ENCODE results near the gene P3H1.
"Not testable (repeated sequence)": the region's sequence is repeated elsewhere in the genome, so short reads cannot be mapped to it uniquely, and the experiment has no call there.

P3H1 gene

DNA sequence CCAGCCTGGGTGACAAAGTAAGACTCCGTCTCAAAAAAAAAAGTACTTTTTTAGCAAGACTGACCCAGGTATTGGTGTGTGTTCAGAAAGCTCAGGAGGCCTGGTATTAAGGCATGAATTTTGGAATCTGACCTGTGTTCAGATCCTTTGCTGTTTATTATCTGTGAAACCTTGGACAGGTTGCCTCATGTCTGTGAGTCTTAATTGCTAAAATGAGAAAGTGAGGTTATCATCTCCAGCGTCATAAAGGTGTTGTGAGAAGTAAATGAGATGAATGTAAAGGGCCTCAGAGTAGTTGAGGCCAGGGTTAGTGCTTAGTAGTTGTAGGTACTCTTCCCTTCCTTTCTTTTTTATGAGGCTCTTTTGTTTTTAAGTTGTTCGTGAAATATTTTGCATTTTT, 3.0 kb upstream of the P3H1 start:
- DNase-seq: no peak

DNA sequence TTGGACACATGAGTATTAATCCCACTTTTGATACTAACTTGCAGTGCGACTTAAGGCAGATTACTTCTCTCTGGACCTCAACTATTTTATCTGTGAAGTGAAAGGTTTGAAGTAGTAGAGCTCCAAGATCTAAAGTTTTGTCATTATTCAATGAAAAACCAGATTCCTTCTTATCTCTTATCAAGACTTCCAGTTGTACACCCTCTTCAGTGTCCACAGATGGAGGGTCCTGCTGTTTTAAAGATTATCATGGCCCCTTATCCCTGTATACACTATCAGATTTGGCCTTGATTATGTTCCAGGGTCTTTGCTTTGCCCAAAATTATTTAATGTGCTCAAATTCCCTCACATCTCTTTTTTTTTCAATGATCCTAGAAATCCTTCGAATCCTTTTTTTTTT, 1.3 kb upstream of the P3H1 start:
- no peak for DNase-seq

DNA sequence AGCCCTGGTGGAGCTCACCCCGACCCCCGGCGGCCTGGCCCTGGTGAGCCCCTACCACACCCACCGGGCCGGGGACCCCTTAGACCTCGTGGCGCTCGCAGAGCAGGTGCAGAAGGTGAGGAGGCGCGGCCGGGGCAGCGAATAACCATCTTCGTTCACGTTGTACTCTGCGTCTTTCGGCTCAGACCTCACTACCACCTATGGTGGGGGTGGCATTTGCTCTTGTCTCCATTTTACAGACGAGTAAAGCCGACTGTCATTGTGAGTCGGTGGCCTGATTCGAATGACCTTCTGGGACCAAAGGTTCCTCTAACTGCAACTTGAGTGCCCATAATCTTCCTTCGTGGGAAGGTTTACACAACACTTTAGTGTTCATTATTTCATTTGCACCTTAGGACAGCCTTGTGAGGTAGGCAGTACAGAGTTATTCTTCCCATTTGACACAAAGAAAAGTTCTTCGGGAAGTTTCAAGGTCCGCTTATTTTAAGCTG, 727 bp upstream of the P3H1 start:
- DNase-seq: no peak

DNA sequence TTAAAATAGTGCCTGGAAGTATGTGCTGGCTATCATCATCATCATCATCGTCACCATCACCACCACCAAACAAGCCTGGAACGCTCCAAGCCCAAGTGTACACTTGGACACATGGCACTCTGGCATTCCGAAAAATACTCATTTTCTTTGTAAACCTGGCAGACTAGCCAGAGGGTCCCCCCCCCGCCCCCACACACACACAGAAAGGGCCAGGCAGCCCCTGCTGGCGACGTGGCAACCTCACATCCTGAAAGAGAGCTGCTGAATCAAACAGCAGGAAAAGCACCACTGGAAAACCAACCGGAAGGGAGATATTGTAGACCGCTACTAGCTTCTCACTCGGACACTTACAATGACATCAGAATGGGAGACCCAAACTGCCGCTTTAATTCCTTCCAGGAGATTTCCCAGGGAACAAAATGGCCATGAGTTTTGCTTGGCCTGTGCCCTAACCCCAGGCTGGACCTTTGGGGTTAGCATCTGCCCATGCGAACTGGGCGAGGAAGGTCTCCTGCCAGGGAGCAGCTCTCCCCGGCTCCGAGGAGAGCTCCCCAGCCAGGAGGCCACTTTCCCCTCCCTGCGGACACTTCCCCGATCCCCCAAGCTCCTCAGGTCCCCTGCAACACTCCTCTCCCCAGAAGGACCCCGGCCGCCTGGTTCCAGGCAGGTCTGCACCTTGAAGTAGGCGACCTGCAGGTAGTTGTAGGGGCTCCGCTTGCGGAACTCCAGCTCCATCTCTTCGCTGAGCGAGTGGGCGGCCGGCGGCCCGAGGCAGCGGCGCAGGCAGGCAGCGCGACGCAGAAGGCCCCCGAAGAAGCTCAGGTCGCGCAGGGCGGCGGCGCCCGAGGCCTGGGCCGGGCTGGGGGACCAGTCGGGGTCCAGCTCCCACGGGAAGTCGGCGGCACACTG, 742 bp downstream of the P3H1 start:
- no peak for DNase-seq

DNA sequence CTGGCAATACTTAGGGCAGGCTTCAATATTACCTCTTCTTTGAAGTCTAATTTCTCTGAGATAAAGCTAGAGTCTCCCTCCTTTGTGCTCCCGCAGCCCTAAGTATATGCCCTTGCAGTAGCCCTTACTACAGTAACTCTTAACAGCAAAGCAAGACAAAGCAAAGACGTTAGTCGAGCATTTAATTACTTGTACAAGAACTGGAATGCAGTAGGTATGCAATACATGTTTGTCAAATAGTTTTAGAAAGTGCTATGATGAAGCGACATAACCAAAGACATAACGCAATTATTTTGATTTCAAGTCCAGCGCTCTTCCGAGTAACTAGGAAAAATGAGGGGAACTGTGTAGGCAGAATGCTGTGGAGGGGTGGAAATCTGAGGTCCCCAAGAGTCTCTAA, 1.6 kb downstream of the P3H1 start:
- DNase-seq: no peak

DNA sequence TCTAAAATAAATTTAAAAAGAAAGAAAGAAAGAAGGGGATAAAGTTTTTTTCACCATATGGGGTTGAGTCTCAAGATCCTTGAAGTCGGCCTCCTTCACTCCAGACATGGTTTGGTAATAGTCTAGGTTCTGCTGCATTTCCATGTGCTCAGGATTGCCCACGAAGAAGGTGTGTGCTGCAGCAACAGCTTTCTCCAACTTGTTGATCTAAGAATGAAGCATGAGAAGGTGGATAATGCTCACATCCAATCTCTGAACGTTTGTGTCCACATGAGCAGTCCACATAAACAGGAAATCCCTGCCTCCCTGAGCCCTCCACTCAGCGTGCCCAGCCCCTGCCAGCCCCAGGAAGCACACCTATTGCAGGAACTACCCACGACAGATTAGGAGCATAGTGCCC, 4.6 kb downstream of the P3H1 start:
- DNase-seq: no peak

DNA sequence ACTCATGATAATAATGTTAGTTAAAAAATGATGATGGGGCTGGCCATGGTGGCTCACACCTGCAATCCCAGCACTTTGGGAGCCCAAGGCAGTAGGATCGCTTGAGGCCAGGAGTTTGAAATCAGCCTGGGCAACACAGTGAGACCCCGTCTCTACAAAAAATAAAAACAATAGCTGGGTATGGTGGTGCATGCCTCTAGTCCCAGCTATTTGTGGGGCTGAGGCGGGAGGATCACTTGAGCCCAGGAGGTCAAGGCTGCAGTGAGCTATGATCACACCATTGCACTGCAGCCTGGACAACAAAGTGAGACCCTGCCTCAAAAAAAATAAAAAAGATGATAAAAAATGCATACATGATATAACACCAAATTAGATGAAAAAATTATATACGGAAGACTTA, 5.3 kb downstream of the P3H1 start:
- DNase-seq: no peak

DNA sequence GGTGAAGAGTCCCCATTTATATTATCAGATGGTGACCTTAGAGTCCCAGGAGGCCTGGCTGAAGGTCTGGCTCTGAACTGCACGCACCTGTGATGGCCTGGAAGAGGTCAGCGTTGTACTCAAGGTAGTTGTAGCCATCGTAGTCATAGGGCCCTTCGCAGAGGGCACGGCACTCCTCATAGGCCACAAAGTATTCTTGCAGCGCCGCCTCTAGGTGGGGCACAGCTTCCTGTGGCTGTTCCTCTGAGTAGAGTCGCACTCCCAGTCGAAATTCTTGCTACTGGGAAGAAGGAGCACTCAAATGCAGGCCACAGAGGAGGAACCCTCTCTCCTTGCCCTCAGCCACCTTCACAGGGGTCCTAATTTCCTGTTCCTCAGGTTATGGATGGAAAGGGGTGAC, 7.7 kb downstream of the P3H1 start:
- DNase-seq: no peak

DNA sequence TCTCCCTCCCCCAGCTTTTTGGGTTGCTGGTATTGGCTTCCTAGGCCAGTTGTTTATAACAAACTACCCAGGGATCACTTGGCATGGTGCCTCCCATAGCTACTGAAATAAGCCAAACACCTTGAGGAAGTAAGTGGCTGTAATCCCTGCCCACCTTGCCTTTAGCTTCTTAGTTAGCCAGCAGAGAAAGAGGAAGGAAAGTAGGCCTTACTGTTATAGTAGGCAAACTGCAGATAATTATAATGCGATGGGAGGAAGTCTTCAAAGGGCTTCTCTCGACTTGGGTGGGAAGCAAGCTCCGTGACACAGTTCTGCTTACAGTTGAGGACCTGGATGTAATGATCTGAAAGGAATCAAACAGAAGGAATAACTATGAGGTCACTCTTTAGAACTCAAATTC, 8.2 kb downstream of the P3H1 start:
- no peak for DNase-seq

DNA sequence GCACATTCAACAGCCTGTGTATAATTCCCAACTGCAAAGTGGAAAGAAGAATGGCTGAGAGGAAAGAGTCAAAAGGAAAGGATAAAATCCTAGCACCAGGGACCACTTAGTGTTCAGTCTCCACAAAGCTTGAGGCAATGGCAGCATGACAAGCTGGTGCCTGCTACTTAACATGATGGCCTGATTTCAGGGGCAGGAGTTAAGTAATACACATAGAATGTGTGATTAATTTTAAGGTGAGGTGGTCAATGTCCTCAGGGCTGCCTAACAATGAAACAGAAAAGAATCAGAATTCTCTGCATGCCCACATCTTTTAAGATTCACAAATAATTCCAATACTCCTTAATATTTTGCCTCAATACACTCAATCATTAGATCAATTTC, 8.9 kb downstream of the P3H1 start:
- no peak for DNase-seq

DNA sequence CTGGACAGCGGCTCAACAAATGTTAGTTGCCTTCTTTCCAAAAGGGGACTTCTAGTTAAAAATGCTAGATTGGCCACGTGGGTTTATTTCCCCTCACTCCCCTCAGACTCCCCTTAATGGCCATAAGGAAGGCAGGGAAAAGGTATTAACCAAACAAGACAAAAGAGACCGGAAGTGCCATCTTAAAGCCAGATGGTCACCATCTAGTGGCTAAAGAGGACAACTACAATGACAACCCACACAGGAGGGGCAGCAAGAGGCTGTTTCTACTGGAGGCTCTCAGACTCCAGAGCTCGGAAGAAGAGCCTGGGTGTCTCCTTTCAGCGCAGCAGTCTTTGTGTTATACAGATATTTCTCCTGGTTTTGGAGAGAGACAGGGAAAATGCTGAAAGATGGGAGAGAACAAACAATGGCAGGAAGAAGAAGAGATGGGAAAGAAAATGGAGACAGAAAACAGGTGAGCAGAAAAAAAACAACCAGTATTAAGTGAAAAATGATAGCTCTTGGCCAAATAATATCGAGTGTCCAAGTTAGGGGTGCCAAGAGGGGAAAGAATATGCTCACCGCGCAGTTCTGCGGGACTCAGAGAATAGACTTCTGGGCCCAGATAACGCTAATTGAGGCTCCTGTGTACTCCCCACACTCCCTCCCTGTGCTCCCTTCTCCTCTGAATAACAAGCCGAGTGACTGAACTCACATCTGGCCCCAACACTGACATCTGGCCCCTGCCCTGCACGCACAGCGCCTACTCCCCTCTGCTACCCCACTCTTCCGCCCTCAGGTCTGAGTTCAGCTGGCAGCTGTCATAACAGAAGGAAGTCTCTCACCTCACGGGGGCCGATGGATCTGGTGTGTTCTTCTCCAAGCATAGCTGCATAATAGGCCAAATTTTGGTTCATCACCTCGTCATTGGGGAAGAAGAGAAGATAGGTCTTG, 9.6 kb downstream of the P3H1 start:
- no peak for DNase-seq

DNA sequence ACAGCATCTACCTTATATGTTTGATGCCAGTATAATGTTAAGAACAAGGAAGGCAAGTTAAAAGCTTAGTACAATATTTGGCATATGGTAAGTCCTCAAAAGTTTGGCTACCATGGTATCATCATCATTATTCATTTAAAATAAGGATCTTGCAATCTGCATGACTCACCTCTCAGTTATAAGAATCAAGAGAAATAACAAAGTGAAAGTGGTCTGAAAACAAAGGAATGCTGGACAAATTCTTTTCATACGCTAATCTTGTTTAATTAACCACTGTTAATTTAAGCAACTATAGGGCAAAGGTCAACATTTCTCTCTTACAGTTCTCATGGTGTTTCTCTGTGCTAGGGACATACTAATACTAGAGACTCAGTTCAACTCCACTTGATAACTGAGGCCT, 13.8 kb downstream of the P3H1 start:
- no peak for DNase-seq

DNA sequence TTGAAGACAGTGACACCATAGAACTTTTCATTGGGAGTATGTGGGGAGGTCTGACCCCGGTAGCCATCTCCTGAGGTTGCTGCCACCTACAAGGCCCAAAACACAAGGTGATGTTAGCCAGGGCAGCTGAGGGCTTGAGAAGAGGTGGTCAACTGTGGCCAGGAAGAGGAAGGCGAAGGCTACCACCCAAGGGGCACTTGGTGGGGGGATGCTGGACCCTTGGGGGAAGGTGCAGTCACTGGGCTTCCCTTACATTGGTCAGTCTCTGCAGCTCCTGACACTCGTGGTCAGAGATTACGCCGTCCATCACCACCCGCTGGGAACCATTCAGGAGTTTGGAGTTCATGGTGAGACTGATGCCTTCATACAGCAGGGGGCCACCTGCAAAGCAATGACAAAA, 14.5 kb downstream of the P3H1 start:
- no peak for DNase-seq

DNA sequence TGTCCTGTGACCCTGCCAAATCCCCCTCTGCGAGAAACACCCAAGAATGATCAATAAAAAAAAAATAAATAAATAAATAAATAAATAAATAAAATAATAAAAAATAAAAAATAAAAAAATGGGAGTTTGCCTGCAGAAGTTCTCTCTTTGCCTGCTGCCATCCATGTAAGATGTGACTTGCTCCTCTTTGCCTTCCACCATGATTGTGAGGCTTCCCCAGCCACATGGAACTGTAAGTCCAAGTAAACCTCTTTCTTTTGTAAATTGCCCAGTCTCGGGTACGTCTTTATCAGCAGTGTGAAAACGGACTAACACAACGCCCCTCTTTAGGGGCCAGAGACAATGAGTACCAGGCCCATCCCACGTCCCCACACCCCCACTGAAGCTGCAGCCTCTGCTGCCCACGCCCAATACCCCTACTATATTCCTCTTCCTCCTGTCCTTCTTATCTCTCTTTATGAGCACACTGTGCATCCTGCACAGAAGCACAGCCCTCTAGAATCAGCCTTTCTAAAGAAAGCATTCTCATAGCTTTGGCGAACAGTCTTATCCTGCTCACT, 15.2 kb downstream of the P3H1 start:
- not testable (repeated sequence) for DNase-seq

DNA sequence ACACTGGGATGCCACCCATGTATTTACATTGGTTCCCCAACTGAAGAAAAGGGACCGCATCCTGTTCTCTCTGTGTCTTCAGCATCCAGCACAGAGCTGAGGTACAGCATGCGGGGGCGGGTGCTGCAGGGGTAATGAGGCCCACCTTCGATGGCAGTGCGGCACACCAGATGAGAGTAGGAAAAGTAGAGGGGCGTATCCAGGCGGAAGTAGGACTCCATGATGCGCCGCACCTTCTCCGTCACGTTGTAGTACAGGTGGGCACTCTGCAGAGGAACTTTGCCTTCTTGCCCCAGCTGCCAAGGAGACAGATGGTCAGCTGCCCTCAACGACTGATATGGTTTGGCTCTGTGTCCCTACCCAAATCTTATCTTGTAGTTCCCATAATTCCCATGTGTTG, 16.8 kb downstream of the P3H1 start:
- no peak for DNase-seq

DNA sequence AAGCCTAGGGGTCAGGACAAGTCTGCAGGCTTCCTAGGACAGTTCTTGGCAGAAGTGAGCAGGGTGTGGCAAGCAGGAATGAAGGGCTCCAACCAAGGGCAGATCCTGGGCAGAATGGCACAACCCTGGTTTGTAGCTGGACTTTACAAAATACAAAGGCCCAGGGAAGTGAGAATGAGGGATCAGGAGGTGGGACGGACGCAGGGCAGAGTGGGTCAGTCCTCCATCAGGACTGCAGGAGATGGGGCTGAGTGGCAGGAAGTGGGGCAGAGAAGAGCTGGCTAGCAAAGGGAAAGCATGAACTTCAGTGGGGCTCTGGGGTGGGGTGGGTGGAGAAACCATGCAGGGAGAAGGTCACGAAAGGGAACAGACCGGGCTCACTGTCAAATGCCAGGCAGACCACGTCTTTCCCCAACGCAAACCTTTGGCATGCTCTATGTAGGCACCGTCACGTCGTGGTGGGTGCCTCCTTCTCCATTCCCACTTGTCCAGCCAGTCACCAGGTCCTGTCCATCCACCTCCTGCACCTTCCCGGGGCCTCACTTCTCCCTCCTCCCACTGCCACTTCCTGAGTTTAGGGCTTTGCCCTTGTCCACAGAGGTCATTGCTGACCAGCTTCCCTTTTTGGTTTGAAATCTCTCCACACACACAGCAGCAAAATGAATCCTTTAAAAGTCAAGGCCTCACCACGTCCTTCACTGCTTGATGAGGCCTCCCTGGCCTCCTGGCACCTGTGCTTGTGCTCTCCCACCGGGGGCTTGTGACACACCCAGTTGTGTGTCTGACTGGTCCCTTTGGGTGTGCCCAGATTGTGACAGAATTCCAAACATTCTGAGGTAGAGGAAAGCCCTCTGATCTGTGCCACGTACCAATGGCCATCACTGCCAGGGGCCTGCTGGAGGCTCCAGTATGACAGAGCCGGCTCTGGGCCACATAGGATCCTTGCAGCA, 18.1 kb downstream of the P3H1 start:
- no peak for DNase-seq

DNA sequence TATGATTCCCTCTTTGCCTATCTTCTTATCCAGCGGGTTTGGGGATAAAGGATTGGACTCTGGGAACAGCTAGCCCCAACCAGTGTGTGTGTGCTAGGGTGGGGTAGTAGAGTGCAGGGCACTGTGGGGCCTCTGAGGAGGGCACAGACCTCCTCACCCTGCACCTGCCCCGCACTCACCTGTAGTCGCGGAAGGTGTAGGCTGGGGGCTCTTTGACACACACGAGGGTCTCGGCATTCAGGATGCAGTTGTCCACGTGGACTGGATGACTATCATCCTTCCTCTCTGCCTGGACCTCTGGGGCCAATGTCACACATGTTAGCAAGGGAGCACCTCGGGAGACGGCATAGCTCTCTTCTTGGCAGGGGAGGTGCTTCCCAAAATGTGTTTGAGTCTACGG, 18.8 kb downstream of the P3H1 start:
- no peak for DNase-seq

DNA sequence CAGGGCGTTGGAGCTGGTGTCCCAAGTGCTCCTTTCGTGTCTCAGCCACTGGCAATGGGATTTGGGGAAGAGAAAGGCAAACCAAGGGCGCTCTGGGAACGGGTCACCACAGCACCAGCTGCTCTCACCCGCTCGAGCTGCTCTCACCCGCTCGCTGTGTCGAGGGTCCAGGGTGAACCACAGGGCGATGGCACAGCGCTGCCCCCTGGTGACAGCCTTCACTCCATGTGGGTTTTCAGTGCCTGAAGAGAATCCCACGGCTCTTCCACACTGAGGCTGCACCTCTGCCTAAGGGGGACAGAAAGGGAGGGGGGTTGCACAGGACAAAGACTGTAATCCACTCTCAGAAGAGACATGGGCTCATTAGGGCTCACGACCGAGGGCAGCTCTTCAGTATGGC, 19.7 kb downstream of the P3H1 start:
- peak in 1 of 2 donors; percentile 22 for DNase-seq

DNA sequence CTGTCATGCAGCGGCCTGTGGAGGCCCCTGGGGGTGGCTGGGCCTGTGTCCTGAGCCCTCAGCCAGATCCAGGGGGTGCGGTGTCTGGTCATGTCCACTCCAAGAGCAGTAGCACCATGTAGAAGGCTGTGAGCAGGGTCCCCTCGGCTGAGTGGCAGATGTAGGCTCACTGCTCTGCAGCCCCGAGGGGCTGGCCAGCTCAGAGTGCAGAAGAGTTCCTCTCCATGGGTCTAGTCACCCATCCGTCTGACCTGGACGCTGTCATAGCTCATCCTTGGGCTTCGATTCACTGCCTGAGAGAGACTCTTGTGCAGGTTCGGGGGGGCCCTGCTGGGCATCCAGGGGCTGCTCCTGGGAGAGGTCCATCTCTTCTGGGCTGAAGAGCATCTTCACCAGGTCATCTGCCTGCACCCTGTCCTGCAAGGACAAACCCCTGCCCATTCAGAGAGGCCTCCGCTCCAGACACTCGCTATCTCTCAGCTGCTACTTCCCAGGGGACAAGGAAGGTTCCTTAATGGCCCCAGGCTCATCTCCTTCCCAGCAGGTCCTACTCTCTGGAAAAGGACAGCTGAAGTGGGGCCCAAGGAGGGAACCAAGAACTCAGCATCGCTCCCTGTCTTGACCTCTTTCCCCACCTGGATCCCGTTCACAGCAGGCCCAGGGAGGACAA, 20.3 kb downstream of the P3H1 start:
- no peak for DNase-seq

DNA sequence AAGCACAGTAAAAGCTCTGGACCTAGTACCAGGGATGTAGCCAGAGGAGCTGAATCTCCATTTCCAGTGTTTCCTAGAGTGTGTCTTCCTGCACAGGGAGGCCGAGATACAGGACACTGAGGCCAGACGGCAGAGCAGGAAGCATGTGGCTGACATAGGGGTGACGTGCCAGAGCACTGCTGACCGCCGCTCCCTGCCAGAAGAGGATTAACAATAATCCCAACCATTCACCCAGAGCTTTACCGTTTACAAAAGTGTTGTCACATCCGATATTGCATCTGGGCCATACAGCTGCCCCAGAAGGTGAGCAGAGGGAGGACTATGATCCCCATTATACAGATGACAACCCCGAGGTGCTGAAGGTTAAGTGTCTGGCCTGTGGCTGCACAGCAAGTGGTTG, 21.0 kb downstream of the P3H1 start:
- no peak for DNase-seq

DNA sequence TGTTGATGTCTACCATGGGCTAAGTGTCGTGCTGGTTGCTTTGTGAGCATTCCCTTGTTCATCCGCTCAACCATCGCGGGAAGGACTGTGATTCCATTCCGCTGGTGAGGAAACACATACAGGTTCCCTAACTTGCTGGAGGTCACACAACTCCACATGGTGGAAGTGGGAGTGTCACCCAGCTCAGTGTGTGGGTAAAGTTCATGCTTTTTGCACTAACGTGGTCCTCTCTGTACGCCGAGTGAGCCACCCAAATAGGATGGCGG, 22.7 kb downstream of the P3H1 start:
- DNase-seq: no peak
